GM21390 (cell line): ENCODE data around the gene NXPE1.
"Not testable (repeated sequence)": the region's sequence is repeated elsewhere in the genome, so short reads cannot be mapped to it uniquely, and the experiment has no call there.

Source experiments
- ATAC-seq: cut with Tn5 transposase; IDR thresholded peaks from one replicate; pipeline ENCODE4 v1.9.1; 2021; ENCODE audit not compliant: unreplicated experiment

NXPE1 gene

GRCh38 chr11:114559425-114560310 lies at the start of gene NXPE1:
Gene NXPE1, minus strand, starts transcription at chr11:114559881. Its CDS starts 8,680 bp downstream, at chr11:114551201.
- ATAC-seq, result no peak

- ATAC-seq, result no peak
Measured at GRCh38 chr11:114609429-114609828, 49.7 kb upstream of the NXPE1 start.

GRCh38 chr11:114608605-114609004 lies 48.9 kb upstream of the NXPE1 start:
- not testable (repeated sequence) for ATAC-seq

GRCh38 chr11:114607753-114608459 lies 48.2 kb upstream of the NXPE1 start:
- ATAC-seq, result no peak

- not testable (repeated sequence) for ATAC-seq
Measured at GRCh38 chr11:114606802-114607075, 47.1 kb upstream of the NXPE1 start.

GRCh38 chr11:114606003-114606801 lies 46.5 kb upstream of the NXPE1 start:
- no peak for ATAC-seq

- ATAC-seq, result no peak
Measured at GRCh38 chr11:114605370-114605769, 45.7 kb upstream of the NXPE1 start.

- ATAC-seq, result no peak
Measured at GRCh38 chr11:114604886-114605285, 45.2 kb upstream of the NXPE1 start.

GRCh38 chr11:114604179-114604813 lies 44.6 kb upstream of the NXPE1 start:
- no peak for ATAC-seq

- ATAC-seq, result not testable (repeated sequence)
Measured at GRCh38 chr11:114603151-114603550, 43.5 kb upstream of the NXPE1 start.

- ATAC-seq, result no peak
Measured at GRCh38 chr11:114598461-114598860, 38.8 kb upstream of the NXPE1 start.

- no peak for ATAC-seq
Measured at GRCh38 chr11:114596175-114596919, 36.7 kb upstream of the NXPE1 start.

- ATAC-seq, result no peak
Measured at GRCh38 chr11:114595571-114595970, 35.9 kb upstream of the NXPE1 start, which contains the start of gene NXPE4. Gene NXPE4, minus strand, starts transcription at chr11:114595786. Its CDS starts 1,027 bp downstream, at chr11:114594759.

GRCh38 chr11:114594703-114595102 lies 35.0 kb upstream of the NXPE1 start:
- no peak for ATAC-seq

GRCh38 chr11:114587398-114587953 lies 27.8 kb upstream of the NXPE1 start:
- no peak for ATAC-seq

GRCh38 chr11:114586797-114587196 lies 27.1 kb upstream of the NXPE1 start:
- no peak for ATAC-seq

GRCh38 chr11:114571712-114572111 lies 12.0 kb upstream of the NXPE1 start:
- no peak for ATAC-seq

- no peak for ATAC-seq
Measured at GRCh38 chr11:114569801-114570200, 10.1 kb upstream of the NXPE1 start.

GRCh38 chr11:114566276-114566675 lies 6.6 kb upstream of the NXPE1 start:
- ATAC-seq, result no peak

- no peak for ATAC-seq
Measured at GRCh38 chr11:114564831-114565230, 5.2 kb upstream of the NXPE1 start.
